ENCODE measurements around the gene FAM237A. TPM values are rescaled to one million over a fixed set of nuclear protein-coding genes. Genes with fewer than 3 reads are reported as not detected.
A peak's percentile ranks its signal among the peaks of the same experiment; 100 is the strongest.

Gene FAM237A
- total and polyA plus RNA-seq, 2 of the 13 experiments (the other 11 are each of a cell fraction or from before 2014, with no cell fraction given) = not detected

DNA sequence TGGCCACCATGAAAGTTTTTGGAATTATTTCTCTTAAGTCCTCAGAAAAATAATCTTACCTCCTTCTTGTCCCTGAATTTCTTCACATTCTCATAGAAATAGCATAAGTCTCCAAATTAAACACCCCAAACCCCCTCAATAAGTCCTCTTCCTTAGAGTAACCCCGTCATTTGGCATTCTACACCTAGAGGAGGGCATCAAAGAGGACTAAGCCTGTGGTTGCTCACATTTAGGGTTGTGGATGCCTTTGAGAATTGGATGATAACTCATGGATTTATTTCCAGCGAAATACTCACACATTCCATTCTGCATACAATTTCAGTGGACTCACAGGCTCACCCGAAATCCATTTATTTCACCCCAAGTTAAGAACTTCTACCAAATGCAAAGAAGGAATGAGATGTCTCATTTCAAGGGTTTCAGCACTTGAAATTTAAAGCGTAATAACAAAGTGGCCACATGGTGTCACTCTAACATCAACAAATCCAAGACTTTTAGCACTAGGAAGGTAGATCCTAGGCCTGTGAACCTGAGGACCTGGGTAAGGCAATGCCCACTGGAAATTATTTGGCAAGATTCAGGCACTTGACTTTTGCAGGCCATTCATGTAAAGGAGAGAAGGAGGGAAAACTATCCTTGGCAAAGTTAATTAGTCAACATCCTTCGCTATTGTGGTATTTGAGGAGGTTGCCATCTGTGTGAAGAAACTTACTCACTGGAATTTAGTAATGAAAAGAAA is 51.3 kb downstream of the FAM237A start (continued):
- peak in 1 of 2 experiments; percentile 61; a peak in 1 of 4 replicates for TF ChIP-seq KLF16 (CRISPR knock-in tag; IDR thresholded peaks at IDR 0.05)
- TF ChIP-seq KLF12 (CRISPR knock-in tag; IDR thresholded peaks at IDR 0.05; ENCODE audit: borderline replicate concordance) = no peak
- 0 out of 2 replicates have a peak, but pooled peaks have one; percentile 37 for TF ChIP-seq SMAD3 (CRISPR knock-in tag; IDR thresholded peaks at IDR 0.05)
- TF ChIP-seq DBP (CRISPR knock-in tag; IDR thresholded peaks at IDR 0.05; ENCODE audit: not compliant biosample characterization) = no peak
- no peak for TF ChIP-seq SIN3A (IDR thresholded peaks at IDR 0.05; ENCODE audit: borderline replicate concordance, low read depth, low read length)
- TF ChIP-seq ATF6 (CRISPR knock-in tag; conservative IDR thresholded peaks at IDR 0.05) = 0 out of 2 replicates have a peak, but pooled peaks have one; percentile 24
- peak; percentile 21; the same call in 1 of the 2 replicates for TF ChIP-seq ZFX (CRISPR knock-in tag; IDR thresholded peaks at IDR 0.05; ENCODE audit: low read depth)
- TF ChIP-seq ZBTB8A (CRISPR knock-in tag; IDR thresholded peaks at IDR 0.05; ENCODE audit: borderline replicate concordance, low read depth) = 0 out of 2 replicates have a peak, but pooled peaks have one; percentile 39
- TF ChIP-seq MIXL1 (CRISPR knock-in tag; IDR thresholded peaks at IDR 0.05) = 0 out of 2 replicates have a peak, but pooled peaks have one; percentile 29
- no peak for TF ChIP-seq PRDM15 (CRISPR knock-in tag; IDR thresholded peaks at IDR 0.05)
